OCI-LY1 (cell line): ENCODE measurements around the gene SERPINB8.

ENCODE experiments used
- H2AFZ ChIP-seq: fragments of 200-600 bp; sonication (generic), shearing (Covaris generic); 2 replicates; pipeline ENCODE4 v1.6.0; 2014; ENCODE audit warnings: antibody characterized with exemption, mild to moderate bottlenecking, low read length
- H3F3A ChIP-seq: fragments of 200-600 bp; sonication (generic), shearing (Covaris generic); 2 replicates; pipeline ENCODE4 v1.6.0; 2014; ENCODE audit warnings: mild to moderate bottlenecking, antibody characterized with exemption, low read length, moderate library complexity; ENCODE audit not compliant: insufficient read depth
- H3K27ac ChIP-seq: fragments of 200-600 bp; sonication (generic); 2 replicates; pipeline ENCODE4 v1.5.1; 2014; ENCODE audit warnings: low read length, mixed run types, mild to moderate bottlenecking, low read depth; ENCODE audit not compliant: poor library complexity, severe bottlenecking
- H3K27me3 ChIP-seq: fragments of 200-600 bp; sonication (generic); 2 replicates; pipeline ENCODE4 v1.6.0; 2014; ENCODE audit warnings: antibody characterized with exemption, mild to moderate bottlenecking, low read length, moderate library complexity; ENCODE audit not compliant: insufficient read depth
- H3K36me3 ChIP-seq: fragments of 200-600 bp; sonication (generic); 2 replicates; pipeline ENCODE4 v1.6.1; 2014; ENCODE audit warnings: mild to moderate bottlenecking, antibody characterized with exemption, low read length, moderate library complexity, mixed read lengths; ENCODE audit not compliant: insufficient read depth
- H3K4me1 ChIP-seq: fragments of 200-600 bp; sonication (generic); 2 replicates; pipeline ENCODE4 v1.5.1; 2014; ENCODE audit warnings: mild to moderate bottlenecking, low read length, moderate library complexity; ENCODE audit not compliant: insufficient read depth, severe bottlenecking
- H3K4me2 ChIP-seq: fragments of 200-600 bp; sonication (generic), shearing (Covaris generic); 2 replicates; pipeline ENCODE4 v1.6.1; 2014; ENCODE audit warnings: low read length
- H3K4me3 ChIP-seq: fragments of 200-600 bp; sonication (generic); 2 replicates; pipeline ENCODE4 v1.5.1; 2014; ENCODE audit warnings: low read length, low read depth, mild to moderate bottlenecking, mixed read lengths; ENCODE audit not compliant: poor library complexity, severe bottlenecking
- H3K79me2 ChIP-seq: fragments of 200-600 bp; shearing (Covaris generic); 2 replicates; pipeline ENCODE4 v1.6.1; 2016; ENCODE audit warnings: mixed run types, low read length, mixed read lengths; ENCODE audit not compliant: insufficient read depth
- H3K9ac ChIP-seq: fragments of 200-600 bp; sonication (generic), shearing (Covaris generic); 2 replicates; pipeline ENCODE4 v1.6.1; 2014; ENCODE audit warnings: mild to moderate bottlenecking, low read length, mixed read lengths
- H3K9me2 ChIP-seq: fragments of 200-600 bp; sonication (generic), shearing (Covaris generic); 2 replicates; pipeline ENCODE4 v1.6.1; 2014; ENCODE audit warnings: low read depth, mild to moderate bottlenecking, low read length, mixed read lengths
- H3K9me3 ChIP-seq: fragments of 200-600 bp; shearing (Covaris generic); 2 replicates; pipeline ENCODE4 v1.6.1; 2014; ENCODE audit warnings: low read length, mixed read lengths
- H4K20me1 ChIP-seq: fragments of 200-600 bp; sonication (generic), shearing (Covaris generic); 2 replicates; pipeline ENCODE4 v1.6.0; 2016; ENCODE audit warnings: mild to moderate bottlenecking, low read length; ENCODE audit not compliant: insufficient read depth
- CTCF ChIP-seq: fragments of 200-600 bp; sonication (generic), shearing (Covaris generic); IDR thresholded peaks from 2 replicates; pipeline ENCODE4 v1.5.1; 2017; ENCODE audit warnings: mild to moderate bottlenecking, antibody characterized with exemption, low read length, moderate library complexity, mixed read lengths
- EZH2 ChIP-seq: fragments of 200-600 bp; sonication (generic), shearing (Covaris generic); IDR thresholded peaks from 2 replicates; pipeline ENCODE4 v1.8.0; 2017; ENCODE audit warnings: borderline replicate concordance, mixed run types, mild to moderate bottlenecking, antibody characterized with exemption, low read length, moderate library complexity, mixed read lengths

Gene SERPINB8

GRCh38 chr18:63979409-63979920, 9.6 kb downstream of the SERPINB8 start:
- Histone ChIP-seq H3K4me3 (no peak overlapping the region), H3K4me1 (no peaks in the 10 kb centered on the region), H3K79me2 (no peaks in the 10 kb centered on the region), H3K36me3 (no peaks in the 10 kb centered on the region), H3K9me2 (no peaks in the 10 kb centered on the region), H3K4me2 (no peak overlapping the region), H3K9me3 (no peaks in the 10 kb centered on the region), H3K9ac (no peak overlapping the region), H3K27me3 (no peaks in the 10 kb centered on the region), H4K20me1 (no peaks in the 10 kb centered on the region), H3F3A (no peaks in the 10 kb centered on the region), H2AFZ (no peak overlapping the region), H3K27ac (no peak overlapping the region)
- TF ChIP-seq CTCF (peak; percentile 87), EZH2 (no peak)

GRCh38 chr18:63980027-63980426, 10.1 kb downstream of the SERPINB8 start:
- Histone ChIP-seq H3K4me1 (no peaks in the 10 kb centered on the region), H3K27me3 (no peaks in the 10 kb centered on the region), H3K9ac (no peak overlapping the region), H3K4me3 (no peak overlapping the region), H3K36me3 (no peaks in the 10 kb centered on the region), H3F3A (no peaks in the 10 kb centered on the region), H3K4me2 (no peak overlapping the region), H3K9me2 (no peaks in the 10 kb centered on the region), H3K79me2 (no peaks in the 10 kb centered on the region), H2AFZ (no peak overlapping the region), H4K20me1 (no peaks in the 10 kb centered on the region), H3K27ac (no peak overlapping the region), H3K9me3 (no peaks in the 10 kb centered on the region)
- TF ChIP-seq EZH2 (no peak), CTCF (no peak)

- Histone ChIP-seq H4K20me1 (no peaks in the 10 kb centered on the region), H3K4me1 (no peaks in the 10 kb centered on the region), H3K27me3 (no peaks in the 10 kb centered on the region), H3K36me3 (no peaks in the 10 kb centered on the region), H3K4me2 (no peak overlapping the region), H3K79me2 (no peaks in the 10 kb centered on the region), H3K27ac (no peak overlapping the region), H3K9ac (no peak overlapping the region), H3K9me3 (no peaks in the 10 kb centered on the region), H3K9me2 (no peaks in the 10 kb centered on the region), H3K4me3 (no peak overlapping the region), H2AFZ (no peak overlapping the region), H3F3A (no peaks in the 10 kb centered on the region)
- no peak for TF ChIP-seq EZH2
Observed at GRCh38 chr18:63980896-63981460, 11.1 kb downstream of the SERPINB8 start.

- H3K4me1 ChIP-seq, result no peaks in the 10 kb centered on the region
- no peaks in the 10 kb centered on the region for H3K27me3 ChIP-seq
- H3K9ac ChIP-seq, result no peak overlapping the region
- H3K36me3 ChIP-seq, result no peaks in the 10 kb centered on the region
- no peaks in the 10 kb centered on the region for H3K9me3 ChIP-seq
- H3K4me3 ChIP-seq, result no peak overlapping the region
- H3F3A ChIP-seq, result no peaks in the 10 kb centered on the region
- no peaks in the 10 kb centered on the region for H3K9me2 ChIP-seq
- H3K79me2 ChIP-seq, result no peaks in the 10 kb centered on the region
- H4K20me1 ChIP-seq, result no peaks in the 10 kb centered on the region
- no peak overlapping the region for H3K4me2 ChIP-seq
- H2AFZ ChIP-seq, result no peak overlapping the region
- no peak for TF ChIP-seq EZH2
- no peak for TF ChIP-seq CTCF
- no peak overlapping the region for H3K27ac ChIP-seq
Observed at GRCh38 chr18:63981719-63982118, 11.8 kb downstream of the SERPINB8 start.
